Spinal cord (tissue), 10 donors: ENCODE results near the gene ACADS. TPM values are rescaled to one million over a fixed set of nuclear protein-coding genes. Genes with fewer than 3 reads are reported as not detected.
A peak's percentile ranks its signal among the peaks of the same experiment; 100 is the strongest.

Experiments used
- DNase-seq, 6 donors: peaks; one replicate each; pipeline versions ENCODE4 v3.0.0 to v3.0.0-alpha.2; 2013 to 2015; ENCODE audit warnings: low spot score in 6 of 6, low read depth in 4 of 6
- H3K27ac ChIP-seq: one replicate; pipeline ENCODE4 v1.5.1; 2013; ENCODE audit warnings: low read depth, low read length, control low read depth
- H3K27me3 ChIP-seq: one replicate; pipeline ENCODE4 v1.6.1; 2013; ENCODE audit warnings: low read length; ENCODE audit not compliant: control insufficient read depth, insufficient read depth
- H3K36me3 ChIP-seq: one replicate; pipeline ENCODE4 v1.6.1; 2013; ENCODE audit warnings: low read length; ENCODE audit not compliant: control insufficient read depth, insufficient read depth
- H3K4me1 ChIP-seq: one replicate; pipeline ENCODE4 v1.6.1; 2013; ENCODE audit warnings: low read length; ENCODE audit not compliant: control insufficient read depth, insufficient read depth
- H3K4me3 ChIP-seq: one replicate; pipeline ENCODE4 v1.5.1; 2013; ENCODE audit warnings: low read depth, low read length, control low read depth
- H3K9me3 ChIP-seq: one replicate; pipeline ENCODE4 v1.6.1; 2013; ENCODE audit warnings: low read length; ENCODE audit not compliant: control insufficient read depth, insufficient read depth
- WGBS: methylation state at CpG from one replicate; pipeline ENCODE4 v1.1.5; 2013; ENCODE audit warnings: missing lambda C conversion rate; ENCODE audit not compliant: insufficient coverage; 5-methylcytosine and 5-hydroxymethylcytosine counted together
- polyA plus RNA-seq, 2 donors: library from polyadenylated mRNA; unstranded; fragments of 120-200 nt; gene quantifications; one replicate each; pipeline ENCODE4 v1.2.1, GENCODE V29; 2013; ENCODE audit not compliant: insufficient read length in 2 of 2
- total RNA-seq, 2 donors: library from RNA; depleted of rRNA in 1 of 2; stranded (reverse); fragments of 120-200 nt in 1 of 2; fragments of >200 nt in 1 of 2; gene quantifications; one replicate each; pipeline versions ENCODE4 v1.2.3 to v1.2.4, GENCODE V29; 2013 to 2014
- donor health status: healthy.

ACADS gene
- total and polyA plus RNA-seq, 4 donors = 6.7 to 12.7 (median 11.9) TPM

GRCh38 chr12:120710805-120711296 lies 14.8 kb upstream of the ACADS start:
- Histone ChIP-seq H3K36me3 (peaks cover 17% of the 10 kb centered on the region), H3K27ac (peak overlapping the region; percentile 64), H3K4me3 (peak overlapping the region; percentile 74), H3K4me1 (peaks cover 19% of the 10 kb centered on the region), H3K9me3 (no peaks in the 10 kb centered on the region), H3K27me3 (no peaks in the 10 kb centered on the region)
- WGBS = under 1% methylated on average over 30 of the region's 31 CpGs
- peak in 2 of 6 donors; percentile 15 to 18 for DNase-seq

- H3K27me3 ChIP-seq = no peaks in the 10 kb centered on the region
- 13% methylated on average over 5 of the region's 6 CpGs for WGBS
- peaks cover 19% of the 10 kb centered on the region for H3K4me1 ChIP-seq
- H3K4me3 ChIP-seq = peak overlapping the region; percentile 74
- H3K9me3 ChIP-seq = no peaks in the 10 kb centered on the region
- no peak overlapping the region for H3K27ac ChIP-seq
- peak in 2 of 6 donors; percentile 14 to 38 for DNase-seq
- H3K36me3 ChIP-seq = peaks cover 22% of the 10 kb centered on the region
Observed at GRCh38 chr12:120711411-120711810, 14.2 kb upstream of the ACADS start.

GRCh38 chr12:120712610-120713009 lies 13.0 kb upstream of the ACADS start:
- peak in 1 of 6 donors; percentile 79 for DNase-seq
- Histone ChIP-seq H3K4me1 (peaks cover 19% of the 10 kb centered on the region), H3K27me3 (no peaks in the 10 kb centered on the region), H3K4me3 (no peak overlapping the region), H3K36me3 (peaks cover 34% of the 10 kb centered on the region), H3K27ac (no peak overlapping the region), H3K9me3 (no peaks in the 10 kb centered on the region)
- WGBS = no CpG with 5 or more reads among the region's 6 CpGs

GRCh38 chr12:120713861-120714482 lies 11.7 kb upstream of the ACADS start:
- no peaks in the 10 kb centered on the region for H3K27me3 ChIP-seq
- 88% methylated on average over 1 of the region's 4 CpGs for whole genome bisulfite sequencing
- H3K4me3 ChIP-seq = no peak overlapping the region
- DNase-seq = peak in 4 of 6 donors; percentile 74 to 95 (median 84)
- H3K27ac ChIP-seq = no peak overlapping the region
- H3K36me3 ChIP-seq = peaks cover 44% of the 10 kb centered on the region
- peaks cover 19% of the 10 kb centered on the region for H3K4me1 ChIP-seq
- H3K9me3 ChIP-seq = no peaks in the 10 kb centered on the region

GRCh38 chr12:120718055-120718454 lies 7.6 kb upstream of the ACADS start:
- WGBS = 86% methylated on average over 9 of the region's 9 CpGs
- no peak for DNase-seq
- H3K4me3 ChIP-seq = no peak overlapping the region
- peaks cover 17% of the 10 kb centered on the region for H3K4me1 ChIP-seq
- no peak overlapping the region for H3K27ac ChIP-seq
- no peaks in the 10 kb centered on the region for H3K27me3 ChIP-seq
- H3K9me3 ChIP-seq = no peaks in the 10 kb centered on the region
- peaks cover 65% of the 10 kb centered on the region for H3K36me3 ChIP-seq

GRCh38 chr12:120719072-120719471 lies 6.6 kb upstream of the ACADS start:
- Histone ChIP-seq H3K36me3 (peaks cover 69% of the 10 kb centered on the region), H3K27ac (no peak overlapping the region), H3K27me3 (no peaks in the 10 kb centered on the region), H3K9me3 (no peaks in the 10 kb centered on the region), H3K4me3 (no peak overlapping the region), H3K4me1 (peaks cover 17% of the 10 kb centered on the region)
- no peak for DNase-seq
- 61% methylated on average over 2 of the region's 2 CpGs for WGBS

GRCh38 chr12:120719496-120720233 lies 6.0 kb upstream of the ACADS start:
- WGBS = 91% methylated on average over 6 of the region's 11 CpGs
- no peak for DNase-seq
- Histone ChIP-seq H3K27ac (no peak overlapping the region), H3K9me3 (no peaks in the 10 kb centered on the region), H3K36me3 (peaks cover 64% of the 10 kb centered on the region), H3K4me1 (peaks cover 18% of the 10 kb centered on the region), H3K27me3 (no peaks in the 10 kb centered on the region), H3K4me3 (no peak overlapping the region)

GRCh38 chr12:120720234-120720986 lies 5.2 kb upstream of the ACADS start:
- peaks cover 60% of the 10 kb centered on the region for H3K36me3 ChIP-seq
- DNase-seq = peak in 1 of 6 donors; percentile 93
- H3K27ac ChIP-seq = peak overlapping the region; percentile 22
- peaks cover 26% of the 10 kb centered on the region for H3K4me1 ChIP-seq
- H3K27me3 ChIP-seq = no peaks in the 10 kb centered on the region
- H3K4me3 ChIP-seq = no peak overlapping the region
- H3K9me3 ChIP-seq = no peaks in the 10 kb centered on the region
- WGBS = 67% methylated on average over 5 of the region's 7 CpGs

GRCh38 chr12:120720987-120721801 lies 4.4 kb upstream of the ACADS start:
- Histone ChIP-seq H3K36me3 (peaks cover 55% of the 10 kb centered on the region), H3K27me3 (no peaks in the 10 kb centered on the region), H3K4me1 (peaks cover 32% of the 10 kb centered on the region), H3K4me3 (no peak overlapping the region), H3K9me3 (no peaks in the 10 kb centered on the region), H3K27ac (no peak overlapping the region)
- no peak for DNase-seq
- 87% methylated on average over 9 of the region's 10 CpGs for WGBS
